ENCODE results near the gene SWAP70.

Gene SWAP70

DNA sequence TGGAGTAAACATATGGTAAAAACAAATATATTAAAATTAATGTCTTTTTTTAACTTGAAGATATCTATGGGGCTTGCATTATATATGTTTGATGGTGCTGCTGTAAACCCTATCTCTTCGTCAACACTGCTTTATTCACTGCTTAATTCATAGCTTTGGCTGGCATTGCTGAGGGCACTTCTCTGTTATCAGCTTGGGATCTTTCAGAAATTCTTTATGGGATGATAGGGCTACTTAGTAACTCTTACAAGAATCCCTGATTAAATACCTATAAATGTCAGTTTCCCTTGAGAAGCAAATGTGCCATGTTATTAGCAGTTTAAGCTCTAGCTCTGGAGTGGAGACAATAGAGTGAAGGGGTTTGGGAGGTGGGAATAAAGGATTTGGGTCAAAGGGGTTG lies 112.3 kb downstream of the SWAP70 start:
- no peak for DNase-seq (ENCODE audit: low read depth)

DNA sequence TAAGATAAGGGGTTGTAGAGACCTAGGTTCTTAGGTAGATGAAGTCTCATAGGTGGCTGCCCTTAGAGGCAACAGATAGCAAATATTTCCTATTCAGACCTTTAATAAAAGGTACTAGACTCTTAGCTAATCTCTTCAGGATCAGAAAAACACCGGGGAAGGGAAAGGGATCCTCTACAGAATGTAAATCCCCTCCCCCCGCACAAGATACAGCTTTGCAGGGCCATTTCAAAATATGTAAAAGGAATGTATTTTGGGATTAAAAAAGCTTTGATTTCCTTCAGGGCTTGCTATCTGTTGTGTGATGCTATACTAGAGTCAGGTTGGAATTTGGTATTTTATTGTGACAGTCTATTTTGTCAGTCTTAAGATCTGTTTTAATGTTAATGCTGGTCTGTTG lies 113.2 kb downstream of the SWAP70 start:
- DNase-seq (ENCODE audit: low read depth), result no peak

DNA sequence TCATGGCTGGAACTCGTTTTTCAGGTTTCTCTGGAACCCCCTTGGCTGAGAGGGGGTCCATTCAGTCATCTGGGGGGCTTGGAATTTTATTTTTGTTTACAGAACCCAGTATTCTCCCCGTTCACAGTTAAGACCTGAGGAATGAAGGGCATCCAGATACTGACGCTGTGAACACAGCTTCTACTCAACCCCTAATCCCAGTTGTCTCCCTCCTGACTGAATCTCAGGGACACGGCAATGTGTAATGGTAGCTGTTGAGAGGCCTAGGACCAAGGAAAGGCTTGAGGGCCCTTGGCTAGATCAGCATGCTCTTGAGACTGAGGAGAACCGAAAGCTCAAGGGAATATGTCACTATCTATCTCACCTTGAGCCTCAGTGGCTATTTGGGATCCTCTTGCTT lies 113.6 kb downstream of the SWAP70 start:
- DNase-seq (ENCODE audit: low read depth), result no peak

GRCh38 chr11:9780929-9781328 lies 117.1 kb downstream of the SWAP70 start:
- no peak for DNase-seq (ENCODE audit: low read depth)

DNA sequence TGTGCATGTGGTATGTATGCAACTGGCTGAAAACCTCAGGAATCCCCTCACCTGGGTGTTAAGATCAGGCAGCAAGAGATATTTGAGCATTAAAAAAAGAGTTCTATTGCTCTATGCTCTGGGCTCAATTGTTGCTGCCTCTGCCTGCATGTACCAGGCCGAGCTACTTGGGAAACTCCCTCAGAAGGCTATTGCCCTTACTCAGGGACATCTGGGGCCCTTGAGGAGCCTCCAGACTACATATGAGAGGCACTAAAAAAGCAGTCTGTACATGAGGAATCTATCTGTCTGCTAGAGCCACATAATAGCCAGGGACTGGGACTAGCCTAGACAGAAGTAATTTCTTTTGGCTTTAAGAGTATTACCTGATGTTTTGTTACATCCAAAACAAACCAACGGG lies 120.1 kb downstream of the SWAP70 start:
- DNase-seq (ENCODE audit: low read depth), result no peak

DNA sequence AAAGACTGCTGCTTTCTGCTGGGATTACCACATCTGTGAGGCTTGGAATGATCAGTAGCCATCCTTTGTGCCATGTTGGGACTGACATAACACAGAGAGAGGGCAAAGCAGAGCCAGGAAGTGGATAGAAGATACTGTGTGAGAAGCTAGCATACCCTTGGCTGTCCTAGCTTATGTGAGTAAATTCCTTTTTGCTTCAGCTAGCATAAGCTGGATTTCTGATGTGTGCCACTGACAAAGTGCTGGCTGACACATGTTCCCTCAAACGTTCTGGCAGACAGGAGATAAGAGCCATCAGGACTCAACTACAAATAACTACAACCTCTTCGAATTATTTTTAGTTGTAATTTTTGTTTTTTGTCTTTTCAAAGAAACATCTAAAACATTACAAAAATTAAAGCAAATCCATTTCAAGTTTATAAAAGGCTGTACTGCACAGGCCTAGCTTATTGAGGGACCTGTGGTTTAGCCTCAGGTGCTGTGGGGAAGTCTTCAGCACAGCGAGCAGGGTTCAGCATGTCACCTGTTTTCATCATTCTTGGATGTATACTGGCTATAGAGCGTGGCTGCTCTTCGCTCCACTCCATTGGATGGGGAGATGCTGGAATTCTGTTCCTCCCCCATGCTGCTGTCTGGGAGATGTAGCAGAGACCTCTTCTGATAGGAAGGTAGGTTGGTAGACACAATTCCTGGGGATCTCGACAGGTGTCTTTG lies 120.9 kb downstream of the SWAP70 start:
- DNase-seq (ENCODE audit: low read depth), result peak; percentile 61

DNA sequence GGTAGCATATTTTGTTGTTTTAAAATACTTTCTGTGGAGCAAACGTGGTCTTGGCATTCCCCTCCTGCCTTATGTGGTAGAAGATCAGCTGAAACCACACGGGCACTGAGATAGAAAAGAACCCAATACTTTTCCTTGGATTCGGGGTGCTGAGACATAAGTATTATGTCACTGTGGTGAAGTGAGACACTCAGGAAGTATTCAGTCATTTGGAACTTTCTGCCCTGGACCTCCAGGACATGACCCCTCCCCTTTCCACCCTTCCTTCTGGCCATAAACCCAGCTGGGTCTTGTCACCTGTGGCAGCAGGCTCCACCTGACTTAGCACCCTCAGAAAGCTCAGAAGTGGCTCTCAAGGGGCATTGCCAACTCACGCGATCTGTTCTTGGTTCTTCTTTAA lies 123.4 kb downstream of the SWAP70 start:
- no peak for DNase-seq (ENCODE audit: low read depth)

DNA sequence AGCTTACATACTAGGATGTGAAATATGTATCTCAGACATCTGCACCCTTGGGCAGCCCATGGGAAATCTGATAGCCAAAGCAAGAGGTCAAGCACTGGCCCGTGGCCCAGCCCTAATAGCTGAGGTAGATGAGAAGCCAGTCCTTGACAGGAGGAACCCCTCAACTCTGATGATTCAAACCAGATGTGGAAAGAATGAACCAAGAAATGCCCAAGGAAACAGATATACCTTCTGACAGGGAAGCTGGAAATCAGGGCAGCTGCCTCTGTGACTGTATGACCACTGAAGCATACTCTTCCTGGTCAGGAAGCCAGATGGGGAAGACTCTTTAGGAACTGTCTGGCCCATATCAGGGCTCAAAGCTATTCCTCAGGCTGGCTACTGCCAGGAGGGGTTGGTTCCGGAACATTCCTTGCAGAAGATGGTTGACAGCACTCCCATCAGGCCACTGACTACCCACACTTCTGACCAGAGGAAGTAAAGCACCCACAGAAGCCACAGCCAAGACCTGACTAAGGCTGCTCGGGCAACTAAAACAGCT lies 124.2 kb downstream of the SWAP70 start:
- DNase-seq (ENCODE audit: low read depth), result peak; percentile 100

GRCh38 chr11:9789910-9790309 lies 126.0 kb downstream of the SWAP70 start:
- no peak for DNase-seq (ENCODE audit: low read depth)

DNA sequence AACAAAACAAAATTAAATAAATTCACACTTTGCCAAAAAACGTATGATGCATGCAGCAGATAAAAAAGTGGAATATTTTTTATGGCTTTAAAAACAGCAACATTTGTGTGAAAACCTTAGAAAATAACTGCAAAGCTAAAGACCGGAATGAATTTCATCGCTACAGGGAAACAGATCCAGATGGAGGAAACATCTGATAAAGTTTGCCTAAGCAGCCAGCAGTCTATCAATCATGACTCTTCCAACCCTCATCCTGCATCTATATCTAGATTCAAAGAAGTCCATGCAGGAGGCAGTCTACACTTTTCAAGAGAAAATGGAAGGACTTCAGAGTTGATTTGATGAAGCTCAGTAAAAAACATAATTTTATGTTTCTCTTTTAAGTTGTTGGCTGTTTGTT lies 126.8 kb downstream of the SWAP70 start:
- no peak for DNase-seq (ENCODE audit: low read depth)

- peak; percentile 62 for DNase-seq (ENCODE audit: low read depth)
These were observed 132.4 kb downstream of the SWAP70 start for GRCh38 chr11:9796266-9796665.

- peak; percentile 93 for DNase-seq (ENCODE audit: low read depth)
These were observed 133.0 kb downstream of the SWAP70 start for GRCh38 chr11:9796854-9797253.

DNA sequence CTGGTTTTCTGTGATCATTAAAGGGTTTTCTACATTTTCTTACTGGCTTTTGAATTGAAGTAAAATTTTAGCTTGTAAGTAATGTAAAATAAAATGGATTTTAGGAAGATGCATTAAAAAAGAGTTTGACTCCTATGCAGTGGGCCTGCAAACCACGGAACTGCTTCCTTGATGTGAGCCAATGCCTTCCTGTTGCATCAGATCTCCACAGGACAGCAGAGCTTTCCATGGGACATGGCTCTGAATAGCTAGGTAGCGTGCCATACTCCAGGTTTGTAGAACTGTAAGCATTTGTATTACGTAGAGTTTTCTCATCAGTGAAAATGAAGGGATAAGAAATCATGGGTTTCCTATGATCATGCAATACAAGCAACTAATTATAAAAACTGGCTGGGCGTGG lies 133.4 kb downstream of the SWAP70 start:
- DNase-seq (ENCODE audit: low read depth), result no peak

- peak; percentile 78 for DNase-seq (ENCODE audit: low read depth)
These were observed 136.0 kb downstream of the SWAP70 start for GRCh38 chr11:9799886-9800285.

GRCh38 chr11:9802291-9802861 lies 138.5 kb downstream of the SWAP70 start:
- peak; percentile 97 for DNase-seq (ENCODE audit: low read depth)

All from fibroblast of gingiva (primary cell).